H1 (cell line): ENCODE results near the gene CHSY3. TPM values are rescaled to one million over a fixed set of nuclear protein-coding genes. Genes with fewer than 3 reads are reported as not detected.
A peak's percentile ranks its signal among the peaks of the same experiment; 100 is the strongest.

Experiments used
- CTCF ChIA-PET: fragments of 300-600 bp; sonication (Branson Sonifier 250); formaldehyde crosslinking; loops from one replicate; lab custom pipeline; 2021; ENCODE audit not compliant: partially characterized antibody; lab: Charles Lee
- POLR2A ChIA-PET: fragments of 300-600 bp; sonication (Branson Sonifier 250); formaldehyde crosslinking; loops from one replicate; lab custom pipeline; 2021; ENCODE audit warnings: inconsistent platforms; ENCODE audit not compliant: partially characterized antibody; lab: Charles Lee
- DNase-seq, 2 experiments: peaks; one replicate each; pipeline versions ENCODE4 v3.0.0 to v3.0.0-alpha.2; 2010 to 2022; ENCODE audit warnings: low spot score in 2 of 2, low read depth in 1 of 2, mixed read lengths in 1 of 2
- FAIRE-seq: peaks from 2 replicates; lab custom pipeline; 2011; peaks lifted over from hg19 to GRCh38; lab: Jason Lieb, UNC
- H2AFZ ChIP-seq: 2 replicates; pipeline ENCODE4 v1.8.1; 2012; ENCODE audit warnings: low read length, inconsistent platforms
- H2AK5ac ChIP-seq: 2 replicates; pipeline ENCODE4 v1.6.1; 2013; ENCODE audit warnings: low read depth, low read length
- H2BK120ac ChIP-seq: replicated peaks from 2 replicates; pipeline ENCODE3; 2013; ENCODE audit warnings: low read depth, low read length, inconsistent platforms
- H2BK12ac ChIP-seq: 2 replicates; pipeline ENCODE4 v1.6.1; 2013; ENCODE audit warnings: low read depth, low read length
- H2BK15ac ChIP-seq: 2 replicates; pipeline ENCODE4 v1.6.1; 2013; ENCODE audit warnings: low read length
- H2BK20ac ChIP-seq: 2 replicates; pipeline ENCODE4 v1.6.1; 2013; ENCODE audit warnings: low read length
- H2BK5ac ChIP-seq: 2 replicates; pipeline ENCODE4 v1.6.1; 2013; ENCODE audit warnings: low read depth, low read length
- H3K14ac ChIP-seq: 2 replicates; pipeline ENCODE4 v1.6.1; 2013; ENCODE audit warnings: inconsistent platforms; ENCODE audit not compliant: insufficient read length
- H3K18ac ChIP-seq: 2 replicates; pipeline ENCODE4 v1.6.1; 2013; ENCODE audit warnings: low read length; ENCODE audit errors: extremely low read depth
- H3K23ac ChIP-seq: 2 replicates; pipeline ENCODE4 v1.6.1; 2013; ENCODE audit warnings: inconsistent platforms; ENCODE audit not compliant: insufficient read length
- H3K23me2 ChIP-seq: 2 replicates; pipeline ENCODE4 v1.6.1; 2013; ENCODE audit warnings: low read depth, low read length
- H3K27ac ChIP-seq: 2 replicates; pipeline ENCODE4 v1.6.1; 2011; ENCODE audit warnings: low read depth, low read length, inconsistent platforms
- H3K27me3 ChIP-seq, 4 experiments: replicated peaks in 1 of 4; 1 replicate in 1 of 4; 2 replicates in 3 of 4; pipeline versions ENCODE4 v1.6.1 to v1.8.1; 2011 to 2013; ENCODE audit warnings: low read length in 3 of 4, mild to moderate bottlenecking in 3 of 4, inconsistent platforms in 2 of 4, mixed read lengths in 2 of 4, moderate library complexity in 1 of 4; ENCODE audit not compliant: control insufficient read depth in 3 of 4, insufficient read depth in 3 of 4; ENCODE audit errors: extremely low read depth in 1 of 4
- H3K36me3 ChIP-seq, 4 experiments: 2 replicates each; pipeline versions ENCODE4 v1.6.1 to v1.8.1; 2011 to 2013; ENCODE audit warnings: mild to moderate bottlenecking in 4 of 4, low read length in 3 of 4, moderate library complexity in 2 of 4, control low read depth in 1 of 4, inconsistent platforms in 1 of 4; ENCODE audit not compliant: insufficient read depth in 4 of 4, control insufficient read depth in 2 of 4
- H3K4ac ChIP-seq: replicated peaks from 2 replicates; pipeline ENCODE3; 2013; ENCODE audit warnings: low read length, low read depth, mixed read lengths, inconsistent platforms; ENCODE audit not compliant: insufficient read length
- H3K4me1 ChIP-seq, 4 experiments: replicated peaks in 1 of 4; 1 replicate in 1 of 4; 2 replicates in 3 of 4; pipeline versions ENCODE4 v1.6.1 to v1.8.1; 2011 to 2013; ENCODE audit warnings: low read length in 3 of 4, inconsistent platforms in 2 of 4, mixed read lengths in 1 of 4; ENCODE audit not compliant: insufficient read depth in 4 of 4, control insufficient read depth in 3 of 4
- H3K4me2 ChIP-seq, 2 experiments: 2 replicates each; pipeline versions ENCODE4 v1.6.1 to v1.8.1; 2011 to 2013; ENCODE audit warnings: low read depth in 2 of 2, low read length in 2 of 2, control low read depth in 1 of 2, inconsistent platforms in 1 of 2, mild to moderate bottlenecking in 1 of 2; ENCODE audit not compliant: insufficient read depth in 1 of 2
- H3K4me3 ChIP-seq, 4 experiments: fragments of 200-600, 300-600 bp in 1 of 4; sonication (generic), shearing (Covaris generic), sonication (Bioruptor Twin) in 1 of 4; 2 replicates each; pipeline versions ENCODE4 v1.5.1 to v1.8.1; 2011 to 2016; ENCODE audit warnings: low read length in 4 of 4, low read depth in 3 of 4, control low read depth in 2 of 4, inconsistent platforms in 2 of 4, mild to moderate bottlenecking in 2 of 4, mixed read lengths in 1 of 4, moderate library complexity in 1 of 4; ENCODE audit not compliant: insufficient read depth in 2 of 4; ENCODE audit errors: extremely low read depth in 1 of 4
- H3K56ac ChIP-seq: replicated peaks from 2 replicates; pipeline ENCODE3; 2013; ENCODE audit warnings: low read depth, mild to moderate bottlenecking, mixed read lengths, low read length, inconsistent platforms; ENCODE audit not compliant: insufficient read length
- H3K79me1 ChIP-seq: 2 replicates; pipeline ENCODE4 v1.6.1; 2013; ENCODE audit warnings: low read depth, low read length, control low read depth
- H3K79me2 ChIP-seq, 2 experiments: 2 replicates each; pipeline versions ENCODE4 v1.6.1 to v1.8.1; 2012 to 2013; ENCODE audit warnings: low read length in 2 of 2, mild to moderate bottlenecking in 2 of 2, inconsistent platforms in 1 of 2; ENCODE audit not compliant: insufficient read depth in 2 of 2, control insufficient read depth in 1 of 2
- H3K9ac ChIP-seq, 4 experiments: replicated peaks in 1 of 4; 1 replicate in 1 of 4; 2 replicates in 3 of 4; pipeline versions ENCODE4 v1.6.1 to v1.8.1; 2011 to 2013; ENCODE audit warnings: low read depth in 3 of 4, low read length in 3 of 4, control low read depth in 2 of 4, mild to moderate bottlenecking in 2 of 4, moderate library complexity in 2 of 4, inconsistent platforms in 1 of 4; ENCODE audit errors: extremely low read depth in 1 of 4
- H3K9me3 ChIP-seq, 2 experiments: 2 replicates each; pipeline versions ENCODE4 v1.6.1 to v1.8.1; 2012 to 2013; ENCODE audit warnings: mild to moderate bottlenecking in 2 of 2, moderate library complexity in 2 of 2, control low read depth in 1 of 2, inconsistent platforms in 1 of 2, low read depth in 1 of 2, low read length in 1 of 2, mixed read lengths in 1 of 2; ENCODE audit not compliant: insufficient read depth in 2 of 2
- H4K20me1 ChIP-seq, 2 experiments: replicated peaks in 1 of 2; 2 replicates each; pipeline versions ENCODE3 to v1.8.1; 2011 to 2013; ENCODE audit warnings: inconsistent platforms in 2 of 2, low read length in 2 of 2, mild to moderate bottlenecking in 1 of 2; ENCODE audit not compliant: insufficient read depth in 2 of 2, control insufficient read depth in 1 of 2
- H4K5ac ChIP-seq: 2 replicates; pipeline ENCODE4 v1.6.1; 2013; ENCODE audit warnings: low read length, low read depth, mixed read lengths, inconsistent platforms; ENCODE audit not compliant: insufficient read length
- H4K8ac ChIP-seq: 2 replicates; pipeline ENCODE4 v1.8.0; 2013; ENCODE audit warnings: mild to moderate bottlenecking, moderate library complexity, low read length, inconsistent platforms; ENCODE audit not compliant: insufficient read depth; ENCODE audit errors: extremely low read depth
- H4K91ac ChIP-seq: replicated peaks from 2 replicates; pipeline ENCODE3; 2013; ENCODE audit warnings: low read length, mixed read lengths, inconsistent platforms; ENCODE audit not compliant: insufficient read length
- ASH2L ChIP-seq: fragments of 200-600, 300-600 bp; sonication (generic); IDR thresholded peaks from one replicate; pipeline ENCODE4 v1.7.1; 2017; ENCODE audit warnings: low read length
- CTBP2 ChIP-seq: IDR thresholded peaks from 2 replicates; pipeline ENCODE4 v1.7.0; 2011; ENCODE audit warnings: borderline replicate concordance, mild to moderate bottlenecking, moderate library complexity, mixed read lengths, low read length; ENCODE audit not compliant: insufficient read depth, insufficient read length
- SUZ12 ChIP-seq: fragments of 200-600 bp; sonication (generic); IDR thresholded peaks from 2 replicates; pipeline ENCODE4 v1.6.1; 2012; ENCODE audit warnings: mild to moderate bottlenecking, inconsistent platforms, low read length, moderate library complexity, mixed read lengths
- ZNF274 ChIP-seq: IDR thresholded peaks from 2 replicates; pipeline ENCODE4 v1.7.0; 2012; ENCODE audit warnings: low read length, borderline replicate concordance; ENCODE audit errors: extremely low read depth
- WGBS, 2 experiments: shearing (Covaris generic) in 1 of 2; methylation state at CpG; one replicate each; pipeline versions ENCODE4 v1.1.6 to v1.1.7; 2013 to 2015; ENCODE audit warnings: low lambda C conversion rate in 2 of 2, mixed read lengths in 2 of 2, inconsistent platforms in 1 of 2, low coverage in 1 of 2, missing lambda C conversion rate in 1 of 2; ENCODE audit not compliant: insufficient replicate concordance in 2 of 2, insufficient coverage in 1 of 2, insufficient read length in 1 of 2; ENCODE audit errors: extremely low coverage in 1 of 2, missing lambda C conversion rate in 1 of 2; 5-methylcytosine and 5-hydroxymethylcytosine counted together
- polyA plus RNA-seq, 7 experiments: library from polyadenylated mRNA; depleted of rRNA in 3 of 7; stranded (reverse) in 5 of 7; unstranded in 2 of 7; fragments of >200 nt in 5 of 7; fragments of 200-250 nt in 2 of 7; gene quantifications; 1 replicate in 5 of 7; 2 replicates in 1 of 7; 4 replicates in 1 of 7; pipeline versions ENCODE4 v1.2.1 to v1.2.3, GENCODE V29; 2011 to 2013; ENCODE audit warnings: missing spikeins in 2 of 7, mixed read lengths in 2 of 7
- total RNA-seq: library from RNA; stranded (reverse); fragmentation: NEBNext Ultra II Directional; extraction: Animal tissue kit (Norgen Biotek cat#: 25700); gene quantifications from 2 replicates; pipeline ENCODE4 v1.2.1, GENCODE V29; 2021
- TF ChIP-seq, protein P1 (sequence below): IDR thresholded peaks from 2 replicates; pipeline ENCODE4 v1.6.1; 2012; ENCODE audit warnings: inconsistent platforms
- TF ChIP-seq, protein P2 (sequence below): IDR thresholded peaks from 2 replicates; pipeline ENCODE4 v1.6.1; 2012; ENCODE audit warnings: inconsistent platforms

Gene CHSY3
- total and polyA plus RNA-seq, 2 of the 8 experiments (the other 6 are each of a cell fraction or from before 2014, with no cell fraction given) = 0.24 to 1.8 TPM

DNA sequence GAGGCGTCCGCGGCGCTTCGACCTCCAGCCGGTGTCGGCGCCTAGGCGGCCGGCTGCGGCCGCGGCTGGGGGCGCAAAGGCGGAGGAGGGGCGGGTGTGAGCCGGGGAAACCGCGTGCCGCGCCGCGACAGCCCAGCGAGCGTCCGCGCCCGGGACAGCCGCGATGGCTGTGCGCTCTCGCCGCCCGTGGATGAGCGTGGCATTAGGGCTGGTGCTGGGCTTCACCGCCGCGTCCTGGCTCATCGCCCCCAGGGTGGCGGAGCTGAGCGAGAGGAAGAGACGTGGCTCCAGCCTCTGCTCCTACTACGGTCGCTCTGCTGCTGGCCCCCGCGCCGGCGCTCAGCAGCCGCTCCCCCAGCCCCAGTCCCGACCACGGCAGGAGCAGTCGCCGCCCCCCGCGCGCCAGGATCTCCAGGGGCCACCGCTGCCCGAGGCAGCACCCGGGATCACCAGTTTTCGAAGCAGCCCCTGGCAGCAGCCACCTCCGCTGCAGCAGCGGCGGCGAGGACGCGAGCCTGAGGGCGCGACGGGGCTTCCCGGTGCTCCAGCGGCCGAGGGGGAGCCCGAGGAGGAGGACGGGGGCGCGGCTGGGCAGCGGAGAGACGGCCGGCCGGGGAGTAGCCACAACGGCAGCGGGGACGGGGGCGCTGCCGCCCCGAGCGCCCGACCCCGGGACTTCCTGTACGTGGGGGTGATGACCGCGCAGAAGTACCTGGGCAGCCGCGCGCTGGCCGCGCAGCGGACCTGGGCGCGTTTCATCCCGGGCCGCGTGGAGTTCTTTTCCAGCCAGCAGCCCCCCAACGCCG is 605 bp downstream of the CHSY3 start:
- Histone ChIP-seq H3K4me1 (peaks cover 0 to 12% (median 4%) of the 10 kb centered on the region in 4 experiments; a peak in 6 of 7 replicates), H4K91ac (no peak overlapping the region), H3K9ac (peak overlapping the region in 1 of 4 experiments; percentile 40; a peak in 1 of 7 replicates), H2BK12ac (no peak overlapping the region)
- 2% methylated on average over 31 of the region's 105 CpGs; no CpG with 5 or more reads in 1 of the 2 experiments for WGBS, 2 experiments
- TF ChIP-seq SUZ12 = peak; percentile 47; the same call in 1 of the 2 replicates
- TF ChIP-seq ASH2L = peak; percentile 30
- TF ChIP-seq, protein P1, sequence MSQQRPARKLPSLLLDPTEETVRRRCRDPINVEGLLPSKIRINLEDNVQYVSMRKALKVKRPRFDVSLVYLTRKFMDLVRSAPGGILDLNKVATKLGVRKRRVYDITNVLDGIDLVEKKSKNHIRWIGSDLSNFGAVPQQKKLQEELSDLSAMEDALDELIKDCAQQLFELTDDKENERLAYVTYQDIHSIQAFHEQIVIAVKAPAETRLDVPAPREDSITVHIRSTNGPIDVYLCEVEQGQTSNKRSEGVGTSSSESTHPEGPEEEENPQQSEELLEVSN = peak; percentile 78
- TF ChIP-seq CTBP2 = peak; percentile 53
- TF ChIP-seq, protein P2, sequence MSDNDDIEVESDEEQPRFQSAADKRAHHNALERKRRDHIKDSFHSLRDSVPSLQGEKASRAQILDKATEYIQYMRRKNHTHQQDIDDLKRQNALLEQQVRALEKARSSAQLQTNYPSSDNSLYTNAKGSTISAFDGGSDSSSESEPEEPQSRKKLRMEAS = peak; percentile 79
- no peak for TF ChIP-seq ZNF274
- TF ChIP-seq, all 59 proteins: peak for 5
- H3K79me2 ChIP-seq = no peaks in the 10 kb centered on the region
- H2AK5ac ChIP-seq = no peak overlapping the region
- peak in 1 of 2 experiments; percentile 67 for DNase-seq
- no peaks in the 10 kb centered on the region for H3K9me3 ChIP-seq
- H3K18ac ChIP-seq = peak overlapping the region; percentile 67; the same call in 1 of the 2 replicates
- no peak overlapping the region for H3K14ac ChIP-seq
- no peak overlapping the region for H3K4ac ChIP-seq
- no peak for FAIRE-seq
- no peak overlapping the region for H3K27ac ChIP-seq
- no peaks in the 10 kb centered on the region for H3K36me3 ChIP-seq
- no peak overlapping the region for H2BK20ac ChIP-seq
- ChIA-PET POLR2A (no interaction called here), CTCF (interaction anchor here (1.1 kb wide), 3 partner anchors 135 to 1101 kb away, joined by 3 to 5 read pairs (median 3); no protein-coding TSS in a partner anchor)
- no peaks in the 10 kb centered on the region for H4K20me1 ChIP-seq
- H4K5ac ChIP-seq = no peak overlapping the region
- no peaks in the 10 kb centered on the region for H3K79me1 ChIP-seq
- peak overlapping the region; percentile 61 to 80 (median 73) for H3K4me3 ChIP-seq
- H3K23ac ChIP-seq = no peak overlapping the region
- no peak overlapping the region for H2BK5ac ChIP-seq
- H3K23me2 ChIP-seq = peaks cover 25% of the 10 kb centered on the region
- peak overlapping the region; percentile 99 to 100 for H3K4me2 ChIP-seq
- peak overlapping the region; percentile 84; the same call in 1 of the 2 replicates for H4K8ac ChIP-seq
- no peak overlapping the region; the same call in 1 of the 2 replicates for H2AFZ ChIP-seq
- 0 out of 2 replicates have a peak overlapping the region, but pooled peaks have one; percentile 84 for H2BK15ac ChIP-seq
- H2BK120ac ChIP-seq = no peak overlapping the region
- peaks cover 1 to 39% (median 28%) of the 10 kb centered on the region in 4 experiments for H3K27me3 ChIP-seq
- no peak overlapping the region for H3K56ac ChIP-seq
